CD14-positive monocyte (primary cell): ENCODE data around the gene C10orf143. TPM values are rescaled to one million over a fixed set of nuclear protein-coding genes. Genes with fewer than 3 reads are reported as not detected.
"Not testable (repeated sequence)": the region's sequence is repeated elsewhere in the genome, so short reads cannot be mapped to it uniquely, and the experiment has no call there.

Experiments used
- DNase-seq, 3 donors: peaks; one replicate each; pipeline ENCODE4 v3.0.0-alpha.2; 2011 to 2022
- H2AFZ ChIP-seq: 2 replicates; pipeline ENCODE4 v1.6.0; 2012; ENCODE audit warnings: mild to moderate bottlenecking, low read depth, low read length, inconsistent platforms; ENCODE audit not compliant: insufficient read depth, poor library complexity, severe bottlenecking
- H3K27ac ChIP-seq, 2 donors: 1 replicate in 1 of 2; 2 replicates in 1 of 2; pipeline ENCODE4 v1.5.1; 2012 to 2013; ENCODE audit warnings: low read length in 2 of 2, control low read depth in 1 of 2, inconsistent platforms in 1 of 2, low read depth in 1 of 2, mild to moderate bottlenecking in 1 of 2
- H3K27me3 ChIP-seq, 2 donors: one replicate each; pipeline versions ENCODE4 v1.6.0 to v1.6.1; 2011 to 2013; ENCODE audit warnings: low read length in 2 of 2; ENCODE audit not compliant: control insufficient read depth in 2 of 2, insufficient read depth in 2 of 2
- H3K36me3 ChIP-seq, 2 donors: replicated peaks in 1 of 2; 1 replicate in 1 of 2; 2 replicates in 1 of 2; pipeline versions ENCODE4 v1.5.1 to v1.6.1; 2012 to 2013; ENCODE audit warnings: low read length in 2 of 2, control low read depth in 1 of 2, inconsistent platforms in 1 of 2, mild to moderate bottlenecking in 1 of 2; ENCODE audit not compliant: insufficient read depth in 2 of 2, control insufficient read depth in 1 of 2
- H3K4me1 ChIP-seq, 2 donors: 1 replicate in 1 of 2; 2 replicates in 1 of 2; pipeline versions ENCODE4 v1.5.1 to v1.6.1; 2012 to 2013; ENCODE audit warnings: low read length in 2 of 2, control low read depth in 1 of 2, inconsistent platforms in 1 of 2, mild to moderate bottlenecking in 1 of 2, moderate library complexity in 1 of 2; ENCODE audit not compliant: insufficient read depth in 2 of 2, control insufficient read depth in 1 of 2
- H3K4me2 ChIP-seq: replicated peaks from 2 replicates; pipeline ENCODE3; 2012; ENCODE audit warnings: low read length, moderate library complexity, mild to moderate bottlenecking; ENCODE audit not compliant: poor library complexity, severe bottlenecking; ENCODE audit errors: extremely low read depth
- H3K4me3 ChIP-seq, 3 experiments: fragments of 200-600 bp in 1 of 3; sonication (generic) in 1 of 3; replicated peaks in 1 of 3; 1 replicate in 2 of 3; 2 replicates in 1 of 3; pipeline ENCODE4 v1.5.1; 2011 to 2013; ENCODE audit warnings: low read length in 3 of 3, mild to moderate bottlenecking in 3 of 3, control low read depth in 2 of 3, low read depth in 2 of 3, inconsistent platforms in 1 of 3, moderate library complexity in 1 of 3
- H3K79me2 ChIP-seq: 2 replicates; pipeline ENCODE4 v1.6.0; 2012; ENCODE audit warnings: mild to moderate bottlenecking, control low read depth, inconsistent platforms, low read length, moderate library complexity; ENCODE audit not compliant: insufficient read depth
- H3K9ac ChIP-seq: 2 replicates; pipeline ENCODE4 v1.6.0; 2017; ENCODE audit warnings: low read length, mild to moderate bottlenecking; ENCODE audit not compliant: insufficient read depth, poor library complexity, severe bottlenecking
- H3K9me3 ChIP-seq, 2 donors: replicated peaks in 1 of 2; 1 replicate in 1 of 2; 2 replicates in 1 of 2; pipeline versions ENCODE4 v1.5.1 to v1.6.1; 2012 to 2013; ENCODE audit warnings: low read length in 2 of 2, control low read depth in 1 of 2; ENCODE audit not compliant: control insufficient read depth in 1 of 2, insufficient read depth in 1 of 2
- H4K20me1 ChIP-seq: 2 replicates; pipeline ENCODE4 v1.6.0; 2012; ENCODE audit warnings: mild to moderate bottlenecking, low read length, control low read depth, moderate library complexity; ENCODE audit not compliant: insufficient read depth
- H3K27ac Mint-ChIP-seq, 7 donors: one replicate each; pipeline ENCODE4 v1.8.0; 2020; ENCODE audit warnings: mild to moderate bottlenecking in 7 of 7, mixed read lengths in 7 of 7, moderate library complexity in 6 of 7, inconsistent platforms in 2 of 7
- H3K27me3 Mint-ChIP-seq, 3 donors: one replicate each; pipeline ENCODE4 v1.8.0; 2021 to 2022; ENCODE audit warnings: low read depth in 3 of 3, mild to moderate bottlenecking in 3 of 3, mixed read lengths in 3 of 3, moderate library complexity in 3 of 3, inconsistent platforms in 1 of 3
- H3K36me3 Mint-ChIP-seq, 2 donors: one replicate each; pipeline ENCODE4 v1.8.0; 2020; ENCODE audit warnings: mixed read lengths in 2 of 2, inconsistent platforms in 1 of 2, mild to moderate bottlenecking in 1 of 2
- H3K4me1 Mint-ChIP-seq: one replicate; pipeline ENCODE4 v1.8.0; 2020; ENCODE audit warnings: mild to moderate bottlenecking, mixed read lengths
- H3K4me3 Mint-ChIP-seq, 2 donors: one replicate each; pipeline ENCODE4 v1.8.0; 2020; ENCODE audit warnings: mild to moderate bottlenecking in 2 of 2, mixed read lengths in 2 of 2, moderate library complexity in 1 of 2
- H3K9me3 Mint-ChIP-seq, 7 donors: one replicate each; pipeline ENCODE4 v1.8.0; 2020 to 2022; ENCODE audit warnings: mixed read lengths in 7 of 7, mild to moderate bottlenecking in 6 of 7, moderate library complexity in 6 of 7, inconsistent platforms in 2 of 7
- WGBS: methylation state at CpG from one replicate; pipeline ENCODE4 v1.1.5; 2013; ENCODE audit warnings: missing lambda C conversion rate; ENCODE audit not compliant: insufficient coverage; 5-methylcytosine and 5-hydroxymethylcytosine counted together
- intact Hi-C, 2 donors: fragments of 100-400 bp; cut with micrococcal nuclease; formaldehyde crosslinking; loops; one replicate each; pipeline versions ENCODE4 v1.15.0 to v1.15.1; 2023
- polyA plus RNA-seq, 3 donors: library from polyadenylated mRNA; depleted of rRNA in 1 of 3; unstranded in 2 of 3; stranded (reverse) in 1 of 3; fragments of 300-500 nt in 2 of 3; fragments of >200 nt in 1 of 3; fragmentation: Illumina TruSeq in 2 of 3; gene quantifications; 1 replicate in 2 of 3; 2 replicates in 1 of 3; pipeline ENCODE4 v1.2.3, GENCODE V29; 2012 to 2021
- TF ChIP-seq, protein P1 (sequence below): fragments of 200-600 bp; IDR thresholded peaks from one replicate; pipeline ENCODE4 v1.8.0; 2022; ENCODE audit warnings: antibody characterized with exemption, mild to moderate bottlenecking

The C10orf143 gene
- polyA plus RNA-seq, 3 donors = 3.6 to 11.6 (median 8.0) TPM

DNA sequence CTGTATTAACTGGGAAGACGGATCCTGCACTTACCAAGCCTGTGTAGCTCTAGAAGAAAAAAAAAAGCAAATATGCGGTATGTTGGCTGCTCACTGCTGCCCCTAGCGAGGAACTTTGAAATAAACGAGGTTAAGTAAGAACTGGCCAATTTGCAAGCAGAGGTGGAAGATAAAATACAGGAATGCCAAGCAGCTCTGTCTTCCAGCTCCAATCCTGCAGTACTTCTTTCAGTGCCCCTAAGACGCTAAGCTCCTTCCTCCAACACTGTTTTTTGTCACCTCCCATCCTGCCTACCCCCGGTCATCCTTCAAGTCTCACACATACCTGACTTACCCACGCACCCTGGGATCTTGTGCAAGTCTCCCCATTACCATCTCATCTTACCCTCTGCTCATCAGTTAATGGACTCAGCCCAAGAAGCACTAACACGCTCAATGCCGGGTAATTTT lies 809 bp downstream of the C10orf143 start:
- H3K36me3 Mint-ChIP-seq = peaks cover 4 to 10% of the 10 kb centered on the region in 2 donors
- peak overlapping the region; percentile 94 to 99 for H3K4me3 Mint-ChIP-seq
- intact Hi-C loops = loop anchor here (1.0 to 10.0 kb wide), 3 partner anchors 26 to 1792 kb away; partner anchors contain the start of genes GLRX3 (in 1 of the 2), MGMT (in 1 of the 2) and PPP2R2D (in 1 of the 2)
- H3K27ac Mint-ChIP-seq = peak overlapping the region; percentile 89 to 98 (median 97)
- H3K4me1 Mint-ChIP-seq = peaks cover 28% of the 10 kb centered on the region
- Histone ChIP-seq H3K4me2 (peak overlapping the region; percentile 84), H3K9ac (peak overlapping the region; percentile 93), H2AFZ (peak overlapping the region; percentile 95), H3K36me3 (no peaks in the 10 kb centered on the region), H3K27me3 (no peaks in the 10 kb centered on the region), H3K4me1 (peaks cover 21 to 29% of the 10 kb centered on the region in 2 donors), H3K4me3 (peak overlapping the region; percentile 78 to 93 (median 91)), H3K79me2 (peaks cover 9% of the 10 kb centered on the region), H3K27ac (peak overlapping the region; percentile 82 to 95), H3K9me3 (no peaks in the 10 kb centered on the region), H4K20me1 (peaks cover 11% of the 10 kb centered on the region)
- TF ChIP-seq, protein P1, sequence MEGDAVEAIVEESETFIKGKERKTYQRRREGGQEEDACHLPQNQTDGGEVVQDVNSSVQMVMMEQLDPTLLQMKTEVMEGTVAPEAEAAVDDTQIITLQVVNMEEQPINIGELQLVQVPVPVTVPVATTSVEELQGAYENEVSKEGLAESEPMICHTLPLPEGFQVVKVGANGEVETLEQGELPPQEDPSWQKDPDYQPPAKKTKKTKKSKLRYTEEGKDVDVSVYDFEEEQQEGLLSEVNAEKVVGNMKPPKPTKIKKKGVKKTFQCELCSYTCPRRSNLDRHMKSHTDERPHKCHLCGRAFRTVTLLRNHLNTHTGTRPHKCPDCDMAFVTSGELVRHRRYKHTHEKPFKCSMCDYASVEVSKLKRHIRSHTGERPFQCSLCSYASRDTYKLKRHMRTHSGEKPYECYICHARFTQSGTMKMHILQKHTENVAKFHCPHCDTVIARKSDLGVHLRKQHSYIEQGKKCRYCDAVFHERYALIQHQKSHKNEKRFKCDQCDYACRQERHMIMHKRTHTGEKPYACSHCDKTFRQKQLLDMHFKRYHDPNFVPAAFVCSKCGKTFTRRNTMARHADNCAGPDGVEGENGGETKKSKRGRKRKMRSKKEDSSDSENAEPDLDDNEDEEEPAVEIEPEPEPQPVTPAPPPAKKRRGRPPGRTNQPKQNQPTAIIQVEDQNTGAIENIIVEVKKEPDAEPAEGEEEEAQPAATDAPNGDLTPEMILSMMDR = peak; percentile 90
- peak; percentile 63 to 72 (median 72) for DNase-seq
- peaks cover 0 to 3% (median 2%) of the 10 kb centered on the region in 3 donors for H3K27me3 Mint-ChIP-seq
- 0% methylated on average over 9 of the region's 9 CpGs for WGBS
- peaks cover 0 to 10% (median 4%) of the 10 kb centered on the region in 7 donors for H3K9me3 Mint-ChIP-seq

DNA sequence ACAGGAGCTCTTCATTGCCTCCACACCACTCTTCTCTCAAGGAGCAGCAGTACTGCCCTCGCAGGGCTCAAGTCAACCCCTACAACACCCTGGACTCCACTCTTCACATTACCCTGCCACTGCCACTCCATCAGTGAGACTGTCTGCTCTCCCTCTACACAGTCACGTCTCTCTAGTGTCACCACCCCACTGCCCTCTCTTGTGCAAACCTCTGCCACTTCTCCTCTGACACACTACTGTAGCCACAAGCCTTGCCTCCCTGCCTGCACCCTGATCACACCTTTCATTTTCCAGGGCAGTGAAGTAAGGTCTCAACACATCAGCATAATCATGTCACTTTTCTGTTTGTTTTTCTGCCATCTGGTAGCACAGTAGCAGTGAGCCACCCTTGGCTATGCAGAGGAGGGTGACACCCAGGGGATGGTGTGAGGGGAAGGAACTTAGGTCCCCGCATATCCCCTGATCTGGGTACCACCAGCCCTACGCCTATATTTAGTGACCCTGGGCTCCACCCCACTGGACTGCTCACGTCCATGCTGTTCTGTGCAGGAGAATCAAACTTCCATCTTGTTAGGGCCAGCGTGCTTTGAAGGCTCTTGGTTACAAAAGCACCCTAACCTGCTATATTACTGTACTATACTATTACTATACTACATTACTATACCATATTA lies 1.6 kb downstream of the C10orf143 start:
- H3K4me1 Mint-ChIP-seq = peaks cover 28% of the 10 kb centered on the region
- peaks cover 0 to 5% (median 0%) of the 10 kb centered on the region in 7 donors for H3K9me3 Mint-ChIP-seq
- H3K79me2 ChIP-seq = peaks cover 9% of the 10 kb centered on the region
- H3K9me3 ChIP-seq = no peaks in the 10 kb centered on the region
- H3K36me3 Mint-ChIP-seq = peaks cover 3 to 8% of the 10 kb centered on the region in 2 donors
- no peak overlapping the region for H2AFZ ChIP-seq
- H3K36me3 ChIP-seq = peaks cover 0 to 3% of the 10 kb centered on the region in 2 donors
- H3K27me3 Mint-ChIP-seq = peaks cover 0 to 3% (median 2%) of the 10 kb centered on the region in 3 donors
- TF ChIP-seq, protein P1 = no peak
- H3K9ac ChIP-seq = no peak overlapping the region
- 49% methylated on average over 4 of the region's 6 CpGs for WGBS
- H3K27me3 ChIP-seq = no peaks in the 10 kb centered on the region
- no peak overlapping the region for H3K4me3 Mint-ChIP-seq
- no peak for DNase-seq
- peaks cover 11% of the 10 kb centered on the region for H4K20me1 ChIP-seq
- no peak overlapping the region for H3K27ac ChIP-seq
- H3K4me1 ChIP-seq = peaks cover 21 to 29% of the 10 kb centered on the region in 2 donors
- peak overlapping the region in 1 of 3 experiments; percentile 93 for H3K4me3 ChIP-seq
- intact Hi-C loops = loop anchor here in 1 of 2 donors (5.0 kb wide), 1 partner anchor 1793 kb away; the partner anchor contains the start of gene PPP2R2D
- peak overlapping the region in 2 of 7 donors; percentile 1 to 68 for H3K27ac Mint-ChIP-seq
- H3K4me2 ChIP-seq = peak overlapping the region; percentile 84

DNA sequence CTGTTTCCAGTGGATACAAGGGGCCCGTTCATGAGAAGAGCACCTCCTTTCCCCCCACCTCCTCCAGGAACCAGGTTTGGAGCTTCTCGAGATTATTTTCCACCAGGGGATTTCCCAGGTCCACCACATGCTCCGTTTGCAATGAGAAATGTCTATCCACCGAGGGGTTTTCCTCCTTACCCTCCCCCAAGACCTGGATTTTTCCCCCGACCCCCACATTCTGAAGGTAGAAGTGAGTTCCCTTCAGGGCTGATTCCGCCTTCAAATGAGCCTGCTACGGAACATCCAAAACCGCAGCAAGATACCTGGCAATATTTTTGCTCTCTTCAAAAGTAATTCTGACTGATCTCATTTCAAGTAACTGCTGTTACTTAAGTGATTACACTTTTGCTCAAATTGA lies 2.5 kb downstream of the C10orf143 start:
- not testable (repeated sequence) for H3K27me3 ChIP-seq, H3K4me3 ChIP-seq, H3K9me3 Mint-ChIP-seq, H3K4me3 Mint-ChIP-seq, H3K4me2 ChIP-seq, H3K79me2 ChIP-seq, H3K36me3 ChIP-seq, H3K9ac ChIP-seq, H2AFZ ChIP-seq, H3K27ac Mint-ChIP-seq, H3K27me3 Mint-ChIP-seq, H3K9me3 ChIP-seq, H3K27ac ChIP-seq, DNase-seq
- 73% methylated on average over 3 of the region's 8 CpGs for WGBS
- intact Hi-C loops = loop anchor here in 1 of 2 donors (5.0 kb wide), 1 partner anchor 1794 kb away; the partner anchor contains the start of gene PPP2R2D
- H3K4me1 ChIP-seq = peaks cover 21 to 29% of the 10 kb centered on the region in 2 donors
- Mint-ChIP-seq H3K36me3 (peaks cover 3 to 16% of the 10 kb centered on the region in 2 donors), H3K4me1 (peaks cover 27% of the 10 kb centered on the region)
- peaks cover 11% of the 10 kb centered on the region for H4K20me1 ChIP-seq
